ENCODE data around the gene CAB39. TPM values are rescaled to one million over a fixed set of nuclear protein-coding genes. Genes with fewer than 3 reads are reported as not detected.
"Not testable (repeated sequence)": the region's sequence is repeated elsewhere in the genome, so short reads cannot be mapped to it uniquely, and the experiment has no call there.

The CAB39 gene
- total and polyA plus RNA-seq, 8 donors = 9.9 to 41.6 (median 21.0) TPM

DNA sequence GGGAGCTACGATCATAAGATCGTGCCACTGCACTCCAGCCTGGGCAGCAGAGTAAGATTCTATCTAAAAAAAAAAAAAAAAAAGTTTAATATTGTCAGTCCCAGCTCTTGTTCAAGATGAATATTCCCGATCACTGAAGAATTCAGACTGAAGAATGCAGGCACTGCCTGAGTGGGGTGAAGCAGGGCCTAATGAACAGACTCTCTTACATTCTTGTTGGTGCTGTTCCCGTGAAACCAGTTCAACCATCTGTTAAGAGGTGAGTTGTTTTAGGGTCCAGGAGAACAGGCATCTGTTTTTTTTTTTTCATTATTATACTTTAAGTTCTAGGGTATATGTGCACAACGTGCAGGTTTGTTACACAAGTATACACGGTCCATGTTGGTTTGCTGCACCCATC is 17.1 kb upstream of the CAB39 start:
- ATAC-seq (no peak), FAIRE-seq (no peak), DNase-seq (no peak)
- no peaks in the 10 kb centered on the region for H3K4me1 ChIP-seq
- no peaks in the 10 kb centered on the region for H3K27me3 ChIP-seq
- TF ChIP-seq, protein P1, sequence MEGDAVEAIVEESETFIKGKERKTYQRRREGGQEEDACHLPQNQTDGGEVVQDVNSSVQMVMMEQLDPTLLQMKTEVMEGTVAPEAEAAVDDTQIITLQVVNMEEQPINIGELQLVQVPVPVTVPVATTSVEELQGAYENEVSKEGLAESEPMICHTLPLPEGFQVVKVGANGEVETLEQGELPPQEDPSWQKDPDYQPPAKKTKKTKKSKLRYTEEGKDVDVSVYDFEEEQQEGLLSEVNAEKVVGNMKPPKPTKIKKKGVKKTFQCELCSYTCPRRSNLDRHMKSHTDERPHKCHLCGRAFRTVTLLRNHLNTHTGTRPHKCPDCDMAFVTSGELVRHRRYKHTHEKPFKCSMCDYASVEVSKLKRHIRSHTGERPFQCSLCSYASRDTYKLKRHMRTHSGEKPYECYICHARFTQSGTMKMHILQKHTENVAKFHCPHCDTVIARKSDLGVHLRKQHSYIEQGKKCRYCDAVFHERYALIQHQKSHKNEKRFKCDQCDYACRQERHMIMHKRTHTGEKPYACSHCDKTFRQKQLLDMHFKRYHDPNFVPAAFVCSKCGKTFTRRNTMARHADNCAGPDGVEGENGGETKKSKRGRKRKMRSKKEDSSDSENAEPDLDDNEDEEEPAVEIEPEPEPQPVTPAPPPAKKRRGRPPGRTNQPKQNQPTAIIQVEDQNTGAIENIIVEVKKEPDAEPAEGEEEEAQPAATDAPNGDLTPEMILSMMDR (IDR thresholded peaks at IDR 0.05) = no peak
- no peaks in the 10 kb centered on the region for H3K9me3 ChIP-seq
- intact Hi-C loops (cut with DNase I) = no loop called here
- no peak overlapping the region for H3K27ac ChIP-seq
- 79 to 81% methylated on average over 6 of the region's 6 CpGs for WGBS, 2 donors
- no peaks in the 10 kb centered on the region for H3K36me3 ChIP-seq
- H3K4me3 ChIP-seq = no peak overlapping the region

DNA sequence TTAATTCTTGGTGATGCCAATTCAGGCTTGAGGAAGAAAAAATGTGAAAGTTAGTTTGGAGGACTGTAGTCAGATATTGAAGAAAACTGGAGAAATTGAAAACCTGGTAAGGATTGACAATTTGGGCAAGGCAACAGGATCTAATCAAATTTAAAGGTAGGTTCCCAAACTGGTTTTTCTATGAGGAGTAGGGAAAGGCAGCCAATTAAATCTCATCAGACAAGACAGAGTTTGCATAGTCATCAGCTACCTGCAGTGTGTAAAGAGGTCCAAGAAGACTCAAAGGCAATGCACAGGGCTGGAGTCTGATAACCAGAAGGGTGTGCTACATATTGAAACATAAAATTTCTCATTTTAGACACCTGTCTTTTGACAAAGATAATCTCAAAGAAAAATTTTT is 16.0 kb upstream of the CAB39 start:
- Histone ChIP-seq H3K27me3 (no peaks in the 10 kb centered on the region), H3K27ac (no peak overlapping the region), H3K9me3 (no peaks in the 10 kb centered on the region), H3K4me3 (no peak overlapping the region), H3K4me1 (no peaks in the 10 kb centered on the region), H3K36me3 (no peaks in the 10 kb centered on the region)
- no peak for DNase-seq
- TF ChIP-seq, protein P1 (IDR thresholded peaks at IDR 0.05) = no peak
- no peak for FAIRE-seq
- ATAC-seq = no peak
- intact Hi-C loops (cut with DNase I) = no loop called here

- H3K9me3 ChIP-seq = no peaks in the 10 kb centered on the region
- no peak for DNase-seq
- no peak overlapping the region for H3K27ac ChIP-seq
- no peaks in the 10 kb centered on the region for H3K27me3 ChIP-seq
- H3K4me3 ChIP-seq = no peak overlapping the region
- TF ChIP-seq, protein P1 (IDR thresholded peaks at IDR 0.05) = no peak
- intact Hi-C loops (cut with DNase I) = no loop called here
- ATAC-seq = no peak
- H3K36me3 ChIP-seq = no peaks in the 10 kb centered on the region
- FAIRE-seq = no peak
- 81 to 84% methylated on average over 4 of the region's 4 CpGs for WGBS, 2 donors
- H3K4me1 ChIP-seq = no peaks in the 10 kb centered on the region
Measured at GRCh38 chr2:230697676-230698075, 15.0 kb upstream of the CAB39 start.

- H3K27me3 ChIP-seq; intact Hi-C loops (cut with DNase I); ATAC-seq; H3K4me1 ChIP-seq; H3K9me3 ChIP-seq; DNase-seq; FAIRE-seq; H3K27ac ChIP-seq; H3K36me3 ChIP-seq; H3K4me3 ChIP-seq: not testable (repeated sequence)
- WGBS, 2 donors = 65 to 67% methylated on average over 3 of the region's 3 CpGs
Measured at GRCh38 chr2:230698753-230699152, 13.9 kb upstream of the CAB39 start.

- H3K4me1 ChIP-seq = no peaks in the 10 kb centered on the region
- TF ChIP-seq, protein P1 (IDR thresholded peaks at IDR 0.05) = no peak
- H3K9me3 ChIP-seq = no peaks in the 10 kb centered on the region
- no peaks in the 10 kb centered on the region for H3K27me3 ChIP-seq
- FAIRE-seq = no peak
- peak in 2 of 4 donors; percentile 59 to 61 for ATAC-seq
- no peak overlapping the region for H3K4me3 ChIP-seq
- intact Hi-C loops (cut with DNase I) = loop anchor here in 1 of 3 donors (10.0 kb wide), 1 partner anchor 94 kb away; no protein-coding TSS in a partner anchor
- H3K27ac ChIP-seq = no peak overlapping the region
- no peak for DNase-seq
- H3K36me3 ChIP-seq = no peaks in the 10 kb centered on the region
Measured at GRCh38 chr2:230700447-230700846, 12.2 kb upstream of the CAB39 start.

- intact Hi-C loops (cut with DNase I) = loop anchor here in 1 of 3 donors (10.0 kb wide), 1 partner anchor 93 kb away; no protein-coding TSS in a partner anchor
- H3K27me3 ChIP-seq = no peaks in the 10 kb centered on the region
- H3K36me3 ChIP-seq = no peaks in the 10 kb centered on the region
- H3K27ac ChIP-seq = no peak overlapping the region
- WGBS, 2 donors = 80 to 83% methylated on average over 3 of the region's 3 CpGs
- no peak for ATAC-seq
- DNase-seq = no peak
- no peak overlapping the region for H3K4me3 ChIP-seq
- TF ChIP-seq, protein P1 (IDR thresholded peaks at IDR 0.05) = no peak
- no peaks in the 10 kb centered on the region for H3K4me1 ChIP-seq
- no peaks in the 10 kb centered on the region for H3K9me3 ChIP-seq
- FAIRE-seq = no peak
Measured at GRCh38 chr2:230701308-230701707, 11.3 kb upstream of the CAB39 start.

- H3K27me3 ChIP-seq, ATAC-seq, H3K36me3 ChIP-seq, FAIRE-seq, H3K9me3 ChIP-seq, DNase-seq, H3K4me3 ChIP-seq, H3K4me1 ChIP-seq, H3K27ac ChIP-seq: not testable (repeated sequence)
- 93 to 96% methylated on average over 4 of the region's 4 CpGs for WGBS, 2 donors
- intact Hi-C loops (cut with DNase I) = loop anchor here in 1 of 3 donors (10.0 kb wide), 1 partner anchor 92 kb away; no protein-coding TSS in a partner anchor
Measured at GRCh38 chr2:230702457-230702856, 10.2 kb upstream of the CAB39 start.
